ENCODE results near the gene COQ6.
"Not testable (repeated sequence)": the region's sequence is repeated elsewhere in the genome, so short reads cannot be mapped to it uniquely, and the experiment has no call there.

The COQ6 gene

DNA sequence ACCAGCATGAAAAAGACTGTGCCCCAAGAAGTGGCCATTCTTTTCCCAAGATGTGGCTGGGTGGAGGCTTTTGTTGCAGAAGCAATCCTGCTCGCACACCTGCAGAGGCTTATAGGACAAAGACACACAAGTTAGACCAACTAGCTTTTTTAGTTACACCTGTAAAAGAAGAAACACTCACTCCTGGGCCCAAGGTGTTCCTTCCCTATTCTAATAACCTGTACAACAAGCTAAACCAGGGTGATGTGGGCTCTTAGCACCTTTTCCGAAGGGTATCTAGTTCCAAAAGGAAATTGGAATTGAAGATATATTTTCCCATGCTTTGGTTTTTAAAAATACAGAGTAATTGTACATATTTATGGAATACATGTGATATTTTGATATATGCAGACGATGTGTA is 38.0 kb downstream of the COQ6 start:
- no peak for DNase-seq

GRCh38 chr14:73988656-73989055 is 38.6 kb downstream of the COQ6 start:
- DNase-seq: not testable (repeated sequence)

GRCh38 chr14:73991092-73991491 is 41.0 kb downstream of the COQ6 start:
- no peak for DNase-seq

GRCh38 chr14:73994926-73995325 is 44.8 kb downstream of the COQ6 start:
- DNase-seq: not testable (repeated sequence)

DNA sequence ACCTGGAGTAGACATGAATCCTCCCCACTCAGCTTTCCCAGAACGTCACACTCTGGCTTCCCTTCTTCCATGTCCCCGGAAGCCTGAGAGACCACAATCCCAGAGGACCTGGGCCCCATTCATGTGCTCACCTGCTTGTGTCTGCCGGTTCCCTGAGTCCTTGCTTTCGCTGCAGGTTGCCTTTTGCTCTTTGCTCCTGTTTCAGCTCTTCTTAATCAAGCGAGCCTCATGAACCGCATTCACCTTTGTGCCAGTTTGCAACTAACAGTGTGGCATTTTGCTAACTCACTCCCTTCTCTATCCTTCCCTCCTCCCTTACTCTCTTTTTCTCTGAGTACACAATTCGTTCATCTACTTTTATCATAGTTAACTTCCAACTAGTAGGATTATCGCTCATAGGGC is 45.9 kb downstream of the COQ6 start:
- DNase-seq: no peak

DNA sequence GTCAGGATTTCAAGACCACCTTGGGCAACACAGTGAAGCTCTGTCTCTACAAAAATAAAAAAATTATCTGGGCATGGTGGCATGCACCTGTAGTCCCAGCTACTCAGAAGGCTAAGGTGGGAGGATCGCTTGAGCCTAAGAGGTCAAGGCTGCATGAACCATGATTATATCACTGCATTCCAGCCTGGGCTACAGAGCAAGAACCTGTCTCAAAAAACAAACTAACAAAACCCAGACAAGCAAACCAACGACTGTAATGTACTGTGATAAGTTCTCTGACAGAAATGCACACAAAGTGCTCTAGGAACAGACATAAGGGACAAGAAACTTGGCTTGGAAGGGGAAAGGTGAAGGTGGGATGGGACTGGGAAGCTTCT is 46.6 kb downstream of the COQ6 start:
- DNase-seq: no peak

DNA sequence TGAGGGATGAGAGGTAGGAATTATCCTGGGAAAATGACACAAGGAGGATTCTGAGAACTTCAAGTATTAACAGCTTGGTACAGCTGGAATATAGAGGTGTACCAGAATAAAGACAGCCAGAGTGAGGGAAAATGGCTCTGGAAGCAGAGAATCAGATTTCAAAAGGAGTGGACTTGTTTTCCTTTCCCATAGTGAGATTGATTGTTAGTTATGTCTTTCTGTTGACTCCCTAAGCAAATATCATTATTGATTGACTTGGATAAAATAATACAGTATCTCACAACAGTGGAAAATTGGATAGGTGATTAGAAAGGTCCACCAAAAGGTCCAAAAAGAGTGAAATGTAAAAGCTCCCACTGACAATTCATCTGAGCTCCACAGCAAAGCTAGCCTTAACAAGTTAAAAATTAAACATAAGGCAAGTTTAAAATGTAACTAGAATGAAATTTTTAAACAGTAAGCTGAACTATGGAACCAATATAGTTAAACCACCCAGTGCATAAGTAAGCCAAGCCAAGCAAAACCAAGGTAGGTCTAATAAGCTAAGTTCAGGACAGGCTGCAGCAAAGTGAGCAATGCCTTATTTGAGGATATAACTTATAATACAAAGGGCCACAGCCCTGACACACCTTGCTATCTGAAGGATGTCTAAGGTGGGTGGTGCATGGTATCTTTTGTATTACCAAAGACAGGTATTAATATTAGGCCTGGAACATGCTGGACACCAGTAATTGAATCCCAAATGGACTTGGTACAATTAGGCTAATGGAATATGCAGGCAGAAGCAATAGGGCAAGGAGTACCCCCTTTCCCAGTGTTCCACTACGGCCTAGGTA is 47.2 kb downstream of the COQ6 start:
- no peak for DNase-seq

DNA sequence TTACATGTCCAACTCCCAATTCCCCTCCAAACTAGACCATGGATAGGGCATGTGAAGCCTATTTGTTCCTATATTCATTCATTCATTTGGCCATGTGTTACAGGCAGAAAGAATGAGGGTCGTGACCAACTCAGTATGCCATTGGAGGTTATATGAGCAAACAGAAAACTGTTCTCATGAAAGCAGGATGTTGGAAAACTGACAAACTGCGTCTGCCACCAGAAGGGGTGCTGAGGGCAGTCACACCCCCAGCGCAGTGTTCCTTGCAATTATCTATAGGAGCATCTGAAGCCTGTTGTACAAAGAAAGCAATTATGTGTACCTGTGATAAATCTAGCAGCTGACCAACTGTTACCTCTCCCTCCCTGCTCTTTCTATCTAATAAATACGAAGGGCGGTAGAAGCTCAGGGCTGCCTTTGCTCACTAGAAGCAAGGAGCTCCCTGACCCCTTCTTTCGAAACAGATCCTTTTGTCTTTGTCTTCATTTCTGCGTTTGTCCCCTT is 47.9 kb downstream of the COQ6 start:
- DNase-seq: no peak

GRCh38 chr14:73998726-73999125 is 48.6 kb downstream of the COQ6 start:
- no peak for DNase-seq

DNA sequence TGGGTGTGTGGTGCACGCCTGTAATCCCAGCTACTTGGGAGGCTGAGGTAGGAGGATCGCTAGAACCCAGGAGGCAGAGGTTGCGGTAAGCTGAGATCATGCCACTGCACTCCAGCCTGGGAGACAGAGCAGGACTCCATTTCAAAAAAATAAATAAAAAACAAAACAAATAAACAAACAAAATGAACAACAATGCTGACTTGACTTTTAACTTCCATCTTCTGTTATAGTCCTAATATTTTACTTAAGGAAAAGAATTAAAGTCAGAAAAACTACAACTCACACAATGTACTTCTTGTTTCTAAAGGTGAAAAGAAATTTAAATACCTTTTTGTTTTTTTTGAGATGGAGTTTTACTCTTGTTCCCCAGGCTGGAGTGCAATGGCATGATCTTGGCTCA is 55.6 kb downstream of the COQ6 start:
- not testable (repeated sequence) for DNase-seq

GRCh38 chr14:74008843-74009499 is 58.9 kb downstream of the COQ6 start:
- DNase-seq: no peak
